GM12864 (cell line): ENCODE results near the gene PNKP.

Source experiments
- DNase-seq: peaks from one replicate; pipeline ENCODE4 v3.0.0-alpha.2; 2011; ENCODE audit warnings: low read depth
- H3K4me3 ChIP-seq: 2 replicates; pipeline ENCODE4 v1.5.1; 2011; ENCODE audit warnings: mild to moderate bottlenecking, low read depth, low read length, control low read depth
- CTCF ChIP-seq: IDR thresholded peaks from 2 replicates; pipeline ENCODE4 v1.5.1; 2011; ENCODE audit warnings: low read depth, mild to moderate bottlenecking, moderate library complexity, low read length, control low read depth, inconsistent platforms; ENCODE audit errors: missing control alignments

PNKP gene

GRCh38 chr19:49870309-49870901 is 3.0 kb upstream of the PNKP start:
- peak overlapping the region; percentile 56 for H3K4me3 ChIP-seq
- no peak for TF ChIP-seq CTCF
- no peak for DNase-seq

GRCh38 chr19:49869484-49870308 is 2.3 kb upstream of the PNKP start:
- TF ChIP-seq CTCF: no peak
- H3K4me3 ChIP-seq: peak overlapping the region; percentile 56

GRCh38 chr19:49869009-49869483 is 1.7 kb upstream of the PNKP start:
- H3K4me3 ChIP-seq: peak overlapping the region; percentile 50
- no peak for DNase-seq
- no peak for TF ChIP-seq CTCF

More at GRCh38 chr19:49869484-49870308, 2.3 kb upstream of the PNKP start:
- DNase-seq: peak; percentile 99

GRCh38 chr19:49864890-49865289 is 2.5 kb downstream of the PNKP start:
- no peak overlapping the region for H3K4me3 ChIP-seq
- no peak for DNase-seq

GRCh38 chr19:49863935-49864320 is 3.4 kb downstream of the PNKP start:
- H3K4me3 ChIP-seq: no peak overlapping the region
- TF ChIP-seq CTCF: no peak
- DNase-seq: no peak

More at GRCh38 chr19:49864890-49865289, 2.5 kb downstream of the PNKP start:
- no peak for TF ChIP-seq CTCF

- no peak overlapping the region for H3K4me3 ChIP-seq
- TF ChIP-seq CTCF: no peak
- no peak for DNase-seq
These were observed 4.0 kb downstream of the PNKP start for GRCh38 chr19:49863254-49863934.
